Measurements from ENCODE around the gene PTPRD. TPM values are rescaled to one million over a fixed set of nuclear protein-coding genes. Genes with fewer than 3 reads are reported as not detected.
A peak's percentile ranks its signal among the peaks of the same experiment; 100 is the strongest.

PTPRD gene
- polyA plus RNA-seq, 1 donor = 145 TPM

GRCh38 chr9:8429768-8430167, 2183.0 kb downstream of the PTPRD start:
- DNase-seq = no peak

DNA sequence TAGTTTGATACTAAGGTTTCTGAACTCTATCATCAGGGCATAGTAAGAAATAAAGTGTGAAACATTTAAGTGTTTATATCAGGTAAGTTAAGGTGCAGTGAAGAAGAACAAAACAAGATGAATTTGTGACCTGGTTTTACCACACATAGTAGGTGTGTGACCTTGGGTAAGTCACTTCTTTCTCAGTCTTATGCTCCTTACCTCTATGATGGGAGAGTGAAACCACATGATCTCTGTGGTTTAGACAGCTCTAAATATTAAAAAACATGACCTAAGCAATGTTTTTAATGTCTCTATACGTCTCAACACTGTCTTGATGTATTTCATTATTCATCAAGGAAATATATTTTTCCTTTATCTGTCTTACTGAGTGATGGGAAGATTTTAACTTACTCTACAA, 2183.6 kb downstream of the PTPRD start:
- DNase-seq = no peak

DNA sequence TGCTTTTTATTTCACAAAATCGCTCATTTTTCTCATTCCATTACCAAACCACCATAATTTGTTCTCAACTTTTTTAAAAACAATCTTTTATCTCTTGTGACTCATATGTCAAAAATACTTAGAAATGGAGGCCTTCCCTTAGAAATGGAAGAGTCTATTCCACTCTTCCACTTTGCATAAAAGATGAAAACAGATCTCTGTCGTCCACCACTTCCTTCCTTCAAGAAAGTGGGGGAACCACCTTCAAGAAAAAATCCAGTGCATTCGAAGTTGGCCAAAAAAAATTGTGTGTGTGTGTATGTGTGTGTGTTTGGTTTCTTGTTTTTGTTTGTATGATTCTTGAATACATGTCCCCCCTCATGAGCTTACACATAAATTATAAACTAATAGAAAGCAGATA, 2184.4 kb downstream of the PTPRD start:
- no peak for DNase-seq

DNA sequence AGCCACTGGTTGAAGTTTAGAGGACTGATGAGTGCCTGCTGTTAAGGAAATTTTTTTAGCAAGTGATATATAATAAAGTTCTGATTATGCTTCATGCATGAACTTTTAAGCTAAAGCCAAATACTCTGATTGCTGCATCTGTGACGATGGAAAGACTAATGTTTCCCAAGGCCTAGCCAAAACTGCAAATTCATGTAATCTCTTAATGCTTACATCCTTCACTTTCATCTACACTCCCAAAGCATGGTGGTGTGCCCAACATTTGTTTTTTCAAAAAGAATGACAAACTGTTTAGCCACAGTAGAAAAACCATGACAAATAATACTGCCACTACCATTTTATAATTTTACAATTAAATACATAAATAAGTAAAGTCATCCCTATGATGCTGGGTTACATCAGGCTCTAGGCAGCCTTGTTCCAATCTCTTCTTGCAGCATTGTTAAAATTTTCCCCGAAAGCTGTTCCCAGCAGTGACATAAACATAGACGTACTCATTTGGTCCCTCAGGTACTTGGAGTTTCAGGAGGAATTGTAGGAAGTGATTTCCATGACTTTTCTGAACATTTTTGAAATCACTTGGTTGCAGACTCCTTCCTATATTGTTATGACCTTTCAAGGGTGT, 2187.9 kb downstream of the PTPRD start:
- no peak for DNase-seq

DNA sequence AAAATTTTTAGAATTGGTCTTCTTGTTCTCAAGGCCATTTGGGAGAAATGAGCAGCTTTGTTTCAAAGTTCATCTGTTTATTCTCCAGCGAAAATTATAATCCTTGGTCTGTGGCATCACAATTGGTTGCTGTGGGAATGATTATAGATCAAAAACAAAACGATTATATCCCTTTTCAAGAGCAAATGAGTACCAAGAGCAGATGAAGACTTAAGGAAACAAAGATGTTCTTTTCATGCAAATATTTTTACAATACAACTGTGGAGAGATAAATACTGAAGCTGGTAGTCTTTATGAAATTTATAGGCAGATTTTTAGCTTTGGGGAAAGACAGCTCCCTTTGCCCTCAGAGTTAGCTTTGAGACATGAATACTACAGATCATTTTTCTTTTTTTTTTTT, 2192.4 kb downstream of the PTPRD start:
- DNase-seq = no peak

DNA sequence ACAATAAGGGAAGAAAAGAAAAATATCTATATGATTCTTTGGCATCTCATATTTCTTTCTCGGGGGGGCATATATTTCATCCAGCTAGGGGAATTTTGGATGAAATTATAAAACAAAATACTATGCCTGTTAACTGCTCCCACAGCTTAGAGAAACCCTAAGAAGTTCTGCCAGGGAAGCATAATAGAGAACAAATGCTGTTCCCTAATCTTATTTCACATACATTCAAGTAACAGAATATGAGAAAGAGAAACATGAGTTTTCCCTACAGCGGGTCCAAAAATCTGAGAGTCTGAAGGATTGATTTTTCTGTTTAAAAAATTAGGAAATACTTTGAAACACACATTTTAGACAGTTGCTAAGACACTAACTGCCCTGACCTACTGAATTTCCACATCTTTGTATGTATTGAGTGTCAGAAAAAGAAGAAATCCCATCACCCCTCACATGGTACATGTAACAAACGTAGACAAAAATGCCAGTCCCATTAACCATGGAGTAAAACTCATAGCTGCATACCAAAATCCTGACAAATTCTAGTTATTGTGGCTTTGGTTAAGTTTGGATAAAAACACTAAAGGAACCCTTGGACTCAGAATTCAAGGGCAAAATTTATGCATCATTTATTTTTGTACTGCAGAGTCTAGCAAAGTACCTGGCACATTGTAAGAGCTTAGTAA, 2193.1 kb downstream of the PTPRD start:
- DNase-seq = no peak

- no peak for DNase-seq
These were observed 2195.5 kb downstream of the PTPRD start for GRCh38 chr9:8417341-8417740.

DNA sequence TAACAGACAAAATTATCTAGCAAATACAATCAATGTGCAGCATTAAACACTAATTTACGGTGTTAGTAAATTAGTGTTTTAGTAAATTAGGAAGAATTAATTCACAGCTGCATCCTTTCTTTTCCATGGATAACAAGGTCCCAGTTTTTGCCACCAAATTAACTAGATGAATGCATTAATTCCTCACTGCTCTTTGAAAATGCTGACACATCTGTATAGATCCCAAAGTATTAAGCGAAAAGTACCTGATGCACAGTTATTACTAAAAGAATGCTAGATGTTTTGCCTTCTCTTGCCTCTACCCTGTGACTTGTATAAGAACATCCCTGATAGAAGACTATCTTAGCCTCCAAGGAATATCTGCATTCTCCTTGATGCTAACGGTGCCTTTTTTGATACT, 2200.5 kb downstream of the PTPRD start:
- DNase-seq = no peak

GRCh38 chr9:8408575-8409190, 2204.1 kb downstream of the PTPRD start:
- no peak for DNase-seq

GRCh38 chr9:8401961-8402705, 2210.7 kb downstream of the PTPRD start:
- DNase-seq = peak; percentile 26

DNA sequence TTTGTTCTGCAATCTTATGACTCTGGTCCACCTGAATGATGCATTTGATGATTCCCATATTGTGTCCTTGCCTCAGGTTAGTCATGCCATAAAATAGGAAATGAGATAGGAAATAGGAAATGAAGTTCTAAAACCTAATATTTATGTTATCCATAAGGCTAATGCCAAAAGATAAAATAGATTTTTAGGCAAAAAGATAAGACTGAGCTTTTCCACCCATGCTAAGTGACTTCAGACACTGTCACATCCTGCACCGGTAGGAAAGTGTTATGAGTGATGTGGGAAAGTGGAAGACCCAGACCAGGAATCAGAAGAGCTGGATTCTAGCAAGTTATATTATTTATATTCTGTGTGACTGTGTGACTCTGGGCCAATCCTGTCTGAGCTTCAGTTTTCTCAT, 2212.4 kb downstream of the PTPRD start:
- DNase-seq = no peak

DNA sequence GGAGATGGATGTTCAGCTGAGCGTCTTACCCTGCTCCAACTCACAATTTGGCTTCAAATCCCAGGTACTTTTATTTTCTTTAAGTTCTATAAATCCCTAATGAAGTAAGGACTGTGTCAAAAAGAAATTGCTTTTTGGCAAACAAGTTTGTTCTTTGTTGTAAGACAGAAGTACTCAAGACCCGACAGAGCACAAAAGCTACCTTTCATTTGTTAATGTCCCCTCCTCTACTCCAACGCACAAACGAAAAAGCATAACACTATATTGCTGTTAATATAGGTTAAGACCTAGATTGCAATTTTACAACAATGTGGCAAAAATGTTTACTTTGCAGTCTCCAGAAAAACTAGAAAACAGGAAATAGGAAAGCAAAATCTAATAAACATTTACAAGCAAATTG, 2217.8 kb downstream of the PTPRD start:
- DNase-seq = no peak

- no peak for DNase-seq
These were observed 2218.5 kb downstream of the PTPRD start for GRCh38 chr9:8394341-8394740.

DNA sequence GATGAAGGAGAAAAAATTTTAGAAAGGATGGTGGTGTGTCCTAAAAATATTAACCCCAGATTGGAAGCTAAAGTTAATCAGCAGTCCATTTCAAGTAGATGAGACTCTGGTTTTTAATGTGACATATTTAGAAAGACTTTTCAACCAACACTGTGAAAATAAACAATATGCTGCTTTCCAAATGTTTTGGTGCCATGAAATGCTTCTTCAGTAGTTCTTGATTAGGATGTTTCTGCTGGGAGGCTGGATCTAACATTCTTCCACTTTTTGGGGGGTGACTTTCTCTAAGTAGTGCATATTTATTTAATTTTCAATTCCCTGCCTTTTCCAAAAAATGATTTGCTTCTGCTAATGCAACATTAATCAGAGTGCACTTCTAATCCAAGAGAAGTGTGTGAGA, 2219.9 kb downstream of the PTPRD start:
- DNase-seq = no peak

- no peak for DNase-seq
These were observed 2221.2 kb downstream of the PTPRD start for GRCh38 chr9:8391566-8391965.

GRCh38 chr9:8391132-8391531, 2221.7 kb downstream of the PTPRD start:
- no peak for DNase-seq

DNA sequence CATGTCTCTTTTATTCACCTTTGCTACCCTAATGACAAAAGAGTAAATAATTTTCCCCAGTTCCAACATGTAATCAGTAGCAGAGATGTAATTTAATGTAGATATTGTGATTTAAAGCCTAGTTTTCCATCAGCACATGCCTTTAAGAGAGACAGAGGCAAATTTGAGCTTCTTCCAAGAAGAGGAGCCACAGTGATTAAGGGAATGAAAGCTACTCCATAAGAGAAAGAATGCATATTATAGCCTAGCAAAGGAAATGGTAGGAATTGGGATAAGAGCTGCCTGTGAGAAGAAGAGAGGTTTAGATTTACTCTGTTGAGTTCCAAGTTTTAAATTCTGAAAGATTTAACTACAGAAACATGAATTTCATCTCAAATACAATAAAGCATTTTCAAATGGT, 2222.2 kb downstream of the PTPRD start:
- DNase-seq = no peak

DNA sequence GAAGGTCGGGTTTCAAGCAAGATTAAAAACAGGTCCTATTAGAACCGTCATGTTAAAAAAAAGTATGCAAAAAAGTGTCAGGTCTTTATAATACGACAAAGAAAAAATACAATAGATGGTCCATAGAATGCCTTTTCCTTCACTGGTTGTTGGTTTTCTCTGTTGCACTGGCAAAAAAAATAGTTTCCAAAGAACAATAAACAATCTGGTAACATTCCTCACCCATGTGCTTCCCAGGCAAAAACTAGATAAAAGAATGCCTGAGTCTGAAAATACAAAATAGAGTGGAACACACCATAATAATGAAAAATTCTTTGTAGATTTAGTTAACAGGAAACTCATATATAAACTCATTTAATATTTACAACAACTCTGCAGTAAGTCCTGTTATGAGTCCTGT, 2223.3 kb downstream of the PTPRD start:
- DNase-seq = no peak

DNA sequence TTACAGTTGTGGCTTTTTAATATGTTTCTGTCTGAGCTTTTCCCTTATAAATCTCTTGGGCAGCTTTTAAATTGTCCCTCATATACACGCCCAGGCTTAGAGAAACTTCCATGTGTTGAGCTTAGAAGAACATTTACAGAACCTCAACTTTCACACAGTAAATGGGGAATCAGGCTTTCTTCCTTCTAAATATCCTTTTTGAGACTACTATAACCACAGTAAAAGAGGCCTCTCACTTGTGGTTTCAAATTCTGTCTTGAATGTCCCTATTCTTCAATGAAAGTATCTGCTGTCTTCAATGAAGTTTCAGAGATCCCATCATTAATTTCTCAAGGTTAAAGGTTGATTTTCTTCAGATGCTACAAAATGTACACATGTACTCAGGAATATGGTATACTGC, 2224.7 kb downstream of the PTPRD start:
- no peak for DNase-seq

DNA sequence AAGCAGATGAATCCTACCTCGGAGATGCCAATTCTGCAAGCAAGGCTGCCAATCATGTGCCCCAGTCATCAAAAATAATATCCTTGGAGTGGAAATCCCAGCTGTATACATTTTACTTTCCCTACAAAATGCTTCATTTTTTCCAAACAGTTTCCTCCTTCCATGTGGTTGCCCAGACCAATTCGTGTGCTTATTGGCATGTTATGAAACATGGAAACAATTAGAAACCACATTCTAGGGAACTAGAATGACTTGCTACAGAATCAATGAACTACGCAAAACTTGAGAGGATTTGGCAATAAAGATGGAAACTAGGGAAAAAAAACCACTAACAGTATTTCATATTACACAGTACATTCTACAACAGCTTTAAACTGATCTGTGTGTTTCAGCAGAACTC, 2228.7 kb downstream of the PTPRD start:
- DNase-seq = no peak

DNA sequence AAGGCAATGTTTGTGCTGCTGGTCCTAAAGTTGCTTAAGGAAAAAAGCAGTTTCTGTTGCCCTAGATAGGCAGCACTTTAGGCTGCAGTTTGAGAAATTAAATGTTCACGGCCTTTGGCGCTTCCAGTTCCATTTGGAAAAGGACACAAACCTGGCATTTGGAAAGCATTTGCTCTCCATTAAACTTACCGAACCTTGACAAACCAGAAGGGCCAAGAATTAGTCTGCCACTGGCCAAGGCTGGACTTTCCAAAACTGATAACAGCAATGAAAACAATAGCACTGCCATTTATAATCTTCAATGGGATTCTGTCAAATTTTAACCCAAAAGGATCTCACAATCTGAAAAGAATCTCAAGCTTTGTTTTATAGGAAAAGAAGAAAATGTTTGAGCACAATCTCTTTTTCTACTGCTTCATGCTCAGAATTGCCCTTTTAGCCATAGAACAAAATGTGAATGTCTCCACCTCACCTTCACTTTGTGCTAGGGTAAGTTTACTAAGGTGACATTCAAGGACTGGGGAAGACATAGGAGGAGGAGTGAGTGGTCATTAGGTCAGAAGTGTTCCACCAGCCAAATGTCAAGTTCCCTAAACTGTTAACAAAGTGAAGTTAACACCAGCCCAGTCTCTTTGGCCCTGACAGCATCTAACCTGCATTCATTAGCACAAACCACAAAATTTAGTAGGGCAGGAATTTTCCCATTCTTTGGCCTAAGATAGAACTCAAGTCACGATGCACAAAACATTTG, 2229.8 kb downstream of the PTPRD start:
- no peak for DNase-seq

- no peak for DNase-seq
These were observed 2230.5 kb downstream of the PTPRD start for GRCh38 chr9:8382266-8382665.

All from left kidney (tissue), 2 donors.